Thyroid gland (tissue), 4 donors: Measurements from ENCODE around the gene RAB38. TPM values are rescaled to one million over a fixed set of nuclear protein-coding genes. Genes with fewer than 3 reads are reported as not detected.

Experiments
- DNase-seq, 2 donors: peaks; one replicate each; pipeline ENCODE4 v3.0.0-alpha.2; 2019
- H3K27ac ChIP-seq, 3 donors: fragments of 200-600 bp; sonication (generic); 1 replicate in 2 of 3; 2 replicates in 1 of 3; pipeline ENCODE4 v1.5.1; 2016 to 2019; ENCODE audit warnings: mild to moderate bottlenecking in 1 of 3, moderate library complexity in 1 of 3
- H3K27me3 ChIP-seq: fragments of 200-600 bp; sonication (generic); one replicate; pipeline ENCODE4 v1.5.1; 2019
- H3K36me3 ChIP-seq, 2 donors: fragments of 200-600 bp; sonication (generic); one replicate each; pipeline ENCODE4 v1.5.1; 2016 to 2019
- H3K4me1 ChIP-seq, 2 donors: fragments of 200-600 bp; sonication (generic); one replicate each; pipeline ENCODE4 v1.5.1; 2017 to 2019
- H3K4me3 ChIP-seq, 3 donors: fragments of 200-600 bp; sonication (generic); replicated peaks in 1 of 3; 1 replicate in 2 of 3; 2 replicates in 1 of 3; pipeline ENCODE4 v1.5.1; 2016; ENCODE audit warnings: mild to moderate bottlenecking in 1 of 3
- H3K9me3 ChIP-seq: fragments of 200-600 bp; sonication (generic); one replicate; pipeline ENCODE4 v1.5.1; 2017
- POLR2A ChIP-seq, 2 donors: fragments of 450-650 bp; IDR thresholded peaks; one replicate each; pipeline ENCODE4 v1.6.1; 2017; ENCODE audit warnings: antibody characterized with exemption in 2 of 2, mild to moderate bottlenecking in 2 of 2, moderate library complexity in 1 of 2
- WGBS, 2 donors: methylation state at CpG; one replicate each; pipeline ENCODE4 v1.1.5; 2017; 5-methylcytosine and 5-hydroxymethylcytosine counted together
- intact Hi-C: fragments of 100-400 bp; cut with DNase I; formaldehyde crosslinking; loops from one replicate; pipeline ENCODE4 v1.15.1; 2023
- total RNA-seq, 4 donors: library from RNA; depleted of rRNA; stranded (reverse); fragments of >200 nt; gene quantifications; one replicate each; pipeline ENCODE4 v1.2.3, GENCODE V29; 2016
- TF ChIP-seq, protein P1 (sequence below), 6 experiments: fragments of 200-600 bp in 3 of 6; fragments of 450-650 bp in 3 of 6; sonication (generic) in 3 of 6; IDR thresholded peaks; one replicate each; pipeline ENCODE4 v1.5.1; 2016 to 2019; ENCODE audit warnings: antibody characterized with exemption in 6 of 6, mild to moderate bottlenecking in 2 of 6, inconsistent platforms in 1 of 6, moderate library complexity in 1 of 6

The RAB38 gene
- total RNA-seq, 4 donors from 2014 or later = 5.6 to 12.9 (median 9.0) TPM

- H3K4me3 ChIP-seq = no peak overlapping the region
- no peaks in the 10 kb centered on the region for H3K9me3 ChIP-seq
- no peak for DNase-seq
- H3K4me1 ChIP-seq = no peaks in the 10 kb centered on the region
- H3K27ac ChIP-seq = no peak overlapping the region
- WGBS, 2 donors = 46 to 60% methylated on average over 1 of the region's 1 CpG
- H3K36me3 ChIP-seq = no peaks in the 10 kb centered on the region
- no peaks in the 10 kb centered on the region for H3K27me3 ChIP-seq
- intact Hi-C loops = no loop called here
- TF ChIP-seq, protein P1, sequence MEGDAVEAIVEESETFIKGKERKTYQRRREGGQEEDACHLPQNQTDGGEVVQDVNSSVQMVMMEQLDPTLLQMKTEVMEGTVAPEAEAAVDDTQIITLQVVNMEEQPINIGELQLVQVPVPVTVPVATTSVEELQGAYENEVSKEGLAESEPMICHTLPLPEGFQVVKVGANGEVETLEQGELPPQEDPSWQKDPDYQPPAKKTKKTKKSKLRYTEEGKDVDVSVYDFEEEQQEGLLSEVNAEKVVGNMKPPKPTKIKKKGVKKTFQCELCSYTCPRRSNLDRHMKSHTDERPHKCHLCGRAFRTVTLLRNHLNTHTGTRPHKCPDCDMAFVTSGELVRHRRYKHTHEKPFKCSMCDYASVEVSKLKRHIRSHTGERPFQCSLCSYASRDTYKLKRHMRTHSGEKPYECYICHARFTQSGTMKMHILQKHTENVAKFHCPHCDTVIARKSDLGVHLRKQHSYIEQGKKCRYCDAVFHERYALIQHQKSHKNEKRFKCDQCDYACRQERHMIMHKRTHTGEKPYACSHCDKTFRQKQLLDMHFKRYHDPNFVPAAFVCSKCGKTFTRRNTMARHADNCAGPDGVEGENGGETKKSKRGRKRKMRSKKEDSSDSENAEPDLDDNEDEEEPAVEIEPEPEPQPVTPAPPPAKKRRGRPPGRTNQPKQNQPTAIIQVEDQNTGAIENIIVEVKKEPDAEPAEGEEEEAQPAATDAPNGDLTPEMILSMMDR (IDR thresholded peaks at IDR 0.05) = no peak
- TF ChIP-seq POLR2A (IDR thresholded peaks at IDR 0.05) = no peak
Observed at GRCh38 chr11:88181776-88182175, 6.5 kb upstream of the RAB38 start.

- H3K4me3 ChIP-seq = no peak overlapping the region
- TF ChIP-seq POLR2A (IDR thresholded peaks at IDR 0.05) = no peak
- TF ChIP-seq, protein P1 (IDR thresholded peaks at IDR 0.05) = no peak
- DNase-seq = no peak
- H3K9me3 ChIP-seq = no peaks in the 10 kb centered on the region
- H3K36me3 ChIP-seq = no peaks in the 10 kb centered on the region
- 80 to 90% methylated on average over 3 of the region's 3 CpGs for WGBS, 2 donors
- no peaks in the 10 kb centered on the region for H3K27me3 ChIP-seq
- no peak overlapping the region for H3K27ac ChIP-seq
- intact Hi-C loops = no loop called here
- H3K4me1 ChIP-seq = peaks cover 0 to 4% of the 10 kb centered on the region in 2 donors
Observed at GRCh38 chr11:88179971-88180629, 4.9 kb upstream of the RAB38 start.

DNA sequence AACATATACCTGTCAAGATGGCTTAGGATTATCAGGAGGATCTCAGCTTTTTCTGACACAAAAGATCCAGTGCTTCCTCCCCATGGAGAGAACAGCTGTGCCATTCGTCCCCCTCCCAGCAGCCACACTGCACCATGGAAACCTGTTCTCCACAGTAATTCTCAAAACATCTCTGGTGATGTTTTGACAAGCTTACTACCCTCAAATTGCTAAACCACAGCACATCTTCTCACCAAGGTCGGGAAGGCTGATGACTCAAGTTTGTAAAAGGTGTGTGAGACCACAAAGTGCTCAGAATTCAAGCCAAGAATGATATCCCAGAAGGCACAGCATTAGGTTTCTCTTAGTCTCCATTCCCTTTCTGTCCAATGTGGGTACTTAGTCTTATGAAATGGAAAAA, 3.9 kb upstream of the RAB38 start:
- TF ChIP-seq, protein P1 (IDR thresholded peaks at IDR 0.05) = no peak
- TF ChIP-seq POLR2A (IDR thresholded peaks at IDR 0.05) = no peak
- H3K4me1 ChIP-seq = peaks cover 2 to 4% of the 10 kb centered on the region in 2 donors
- no peak overlapping the region for H3K27ac ChIP-seq
- intact Hi-C loops = no loop called here
- H3K9me3 ChIP-seq = no peaks in the 10 kb centered on the region
- 77 to 80% methylated on average over 2 of the region's 2 CpGs for WGBS, 2 donors
- H3K36me3 ChIP-seq = no peaks in the 10 kb centered on the region
- DNase-seq = no peak
- no peaks in the 10 kb centered on the region for H3K27me3 ChIP-seq
- H3K4me3 ChIP-seq = no peak overlapping the region

DNA sequence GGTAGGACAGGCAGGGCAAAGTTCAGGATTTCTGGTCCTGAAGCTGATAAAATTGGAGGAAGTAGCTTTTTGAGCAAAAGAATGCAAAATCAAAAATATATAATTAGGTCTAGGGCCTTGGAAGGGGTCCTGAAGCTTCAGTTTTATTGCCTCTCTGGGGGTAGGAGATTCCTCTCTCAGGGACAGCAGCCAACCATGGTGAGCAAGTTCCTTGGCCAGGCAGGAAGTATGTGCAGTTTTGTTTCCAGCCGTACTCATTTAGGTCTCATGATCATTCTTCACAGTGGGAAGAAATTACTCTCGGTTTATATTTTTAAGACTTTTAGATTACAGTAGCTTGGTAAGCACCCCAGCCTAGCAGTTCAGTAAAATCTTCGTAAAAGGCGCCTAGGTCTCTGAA, 2.9 kb upstream of the RAB38 start:
- no peaks in the 10 kb centered on the region for H3K9me3 ChIP-seq
- no peak overlapping the region for H3K4me3 ChIP-seq
- peaks cover 11 to 12% of the 10 kb centered on the region in 2 donors for H3K4me1 ChIP-seq
- H3K36me3 ChIP-seq = no peaks in the 10 kb centered on the region
- WGBS, 2 donors = 67 to 75% methylated on average over 4 of the region's 4 CpGs
- no peaks in the 10 kb centered on the region for H3K27me3 ChIP-seq
- H3K27ac ChIP-seq = no peak overlapping the region
- intact Hi-C loops = no loop called here
- TF ChIP-seq, protein P1 (IDR thresholded peaks at IDR 0.05) = no peak
- TF ChIP-seq POLR2A (IDR thresholded peaks at IDR 0.05) = no peak
- no peak for DNase-seq

GRCh38 chr11:88175569-88176075, 379 bp upstream of the RAB38 start:
- H3K27me3 ChIP-seq = no peaks in the 10 kb centered on the region
- no peaks in the 10 kb centered on the region for H3K9me3 ChIP-seq
- intact Hi-C loops = no loop called here
- no peak for DNase-seq
- TF ChIP-seq, protein P1 (IDR thresholded peaks at IDR 0.05) = no peak
- TF ChIP-seq POLR2A (IDR thresholded peaks at IDR 0.05) = no peak
- H3K27ac ChIP-seq = peak overlapping the region; percentile 58 to 82 (median 73)
- H3K36me3 ChIP-seq = no peaks in the 10 kb centered on the region
- H3K4me3 ChIP-seq = peak overlapping the region in 1 of 3 donors; percentile 39
- peaks cover 12 to 18% of the 10 kb centered on the region in 2 donors for H3K4me1 ChIP-seq
- 24 to 29% methylated on average over 15 of the region's 15 CpGs for WGBS, 2 donors
